CD4-positive, alpha-beta T cell (primary cell): Measurements from ENCODE around the gene CDH22. TPM values are rescaled to one million over a fixed set of nuclear protein-coding genes. Genes with fewer than 3 reads are reported as not detected.

Experiments
- ATAC-seq: fragments of 200-7000 bp; cut with Tn5 transposase; one replicate; pipeline ENCODE4 v1.10.0; 2022; ENCODE audit warnings: mild to moderate bottlenecking; ENCODE audit not compliant: poor library complexity
- CTCF ChIA-PET: fragments of 350-600 bp; sonication (Branson Sonifier 250); formaldehyde crosslinking; loops from one replicate; lab custom pipeline; 2021; ENCODE audit warnings: antibody characterized with exemption, inconsistent platforms; lab: Charles Lee
- POLR2A ChIA-PET: fragments of 350-600 bp; sonication (Branson Sonifier 250); formaldehyde crosslinking; loops from one replicate; lab custom pipeline; 2021; ENCODE audit warnings: antibody characterized with exemption, inconsistent platforms; lab: Charles Lee
- DNase-seq, 14 experiments: peaks; one replicate each; pipeline ENCODE4 v3.0.0-alpha.2; 2013 to 2020; ENCODE audit warnings: mixed read lengths in 2 of 14
- H3K27ac ChIP-seq, 2 donors: one replicate each; pipeline versions ENCODE4 v1.5.1 to v1.7.0; 2013; ENCODE audit warnings: low read length in 2 of 2, low read depth in 1 of 2, mild to moderate bottlenecking in 1 of 2
- H3K27me3 ChIP-seq, 2 experiments: 1 replicate in 1 of 2; 2 replicates in 1 of 2; pipeline versions ENCODE4 v1.6.1 to v1.7.0; 2013; ENCODE audit warnings: low read length in 2 of 2, control low read depth in 1 of 2, mild to moderate bottlenecking in 1 of 2, moderate library complexity in 1 of 2; ENCODE audit not compliant: insufficient read depth in 2 of 2, control insufficient read depth in 1 of 2
- H3K36me3 ChIP-seq: one replicate; pipeline ENCODE4 v1.6.1; 2013; ENCODE audit warnings: low read length, control low read depth; ENCODE audit not compliant: insufficient read depth
- H3K4me1 ChIP-seq: one replicate; pipeline ENCODE4 v1.6.1; 2013; ENCODE audit warnings: low read length, control low read depth; ENCODE audit not compliant: insufficient read depth
- H3K4me3 ChIP-seq: one replicate; pipeline ENCODE4 v1.5.1; 2013; ENCODE audit warnings: mild to moderate bottlenecking, low read length, moderate library complexity
- H3K9me3 ChIP-seq, 2 experiments: 1 replicate in 1 of 2; 2 replicates in 1 of 2; pipeline versions ENCODE4 v1.6.1 to v1.7.0; 2013; ENCODE audit warnings: low read length in 2 of 2, mild to moderate bottlenecking in 2 of 2, control low read depth in 1 of 2, moderate library complexity in 1 of 2; ENCODE audit not compliant: control insufficient read depth in 1 of 2, insufficient read depth in 1 of 2
- H3K27ac Mint-ChIP-seq: one replicate; pipeline ENCODE4 v1.8.0; 2020; ENCODE audit warnings: mixed read lengths
- H3K27me3 Mint-ChIP-seq: one replicate; pipeline ENCODE4 v1.8.0; 2021; ENCODE audit warnings: mixed read lengths
- H3K36me3 Mint-ChIP-seq: one replicate; pipeline ENCODE4 v1.8.0; 2021; ENCODE audit warnings: low read depth, mixed read lengths
- H3K4me1 Mint-ChIP-seq: one replicate; pipeline ENCODE4 v1.8.0; 2021; ENCODE audit warnings: low read depth, mixed read lengths
- H3K4me3 Mint-ChIP-seq: one replicate; pipeline ENCODE4 v1.8.0; 2020; ENCODE audit warnings: mild to moderate bottlenecking, mixed read lengths
- H3K9me3 Mint-ChIP-seq: one replicate; pipeline ENCODE4 v1.8.0; 2020; ENCODE audit warnings: mixed read lengths
- intact Hi-C, 2 experiments: fragments of 100-400 bp; cut with DNase I in 1 of 2; cut with micrococcal nuclease in 1 of 2; formaldehyde crosslinking; loops; one replicate each; pipeline versions ENCODE4 v1.15.1 to v1.9.0; 2023 to 2025; cut with DNase I, micrococcal nuclease
- total RNA-seq, 174 experiments: library from RNA in 2 of 174; stranded (reverse) in 2 of 174; gene quantifications; one replicate each; pipeline ENCODE4 v1.2.3 and lab custom pipeline; 2021 to 2026
- TF ChIP-seq, protein P1 (sequence below): fragments of 200-600 bp; IDR thresholded peaks from one replicate; pipeline ENCODE4 v1.8.0; 2022; ENCODE audit warnings: antibody characterized with exemption, mild to moderate bottlenecking

The CDH22 gene
- total RNA-seq, 2 experiments from 2014 or later = not detected

DNA sequence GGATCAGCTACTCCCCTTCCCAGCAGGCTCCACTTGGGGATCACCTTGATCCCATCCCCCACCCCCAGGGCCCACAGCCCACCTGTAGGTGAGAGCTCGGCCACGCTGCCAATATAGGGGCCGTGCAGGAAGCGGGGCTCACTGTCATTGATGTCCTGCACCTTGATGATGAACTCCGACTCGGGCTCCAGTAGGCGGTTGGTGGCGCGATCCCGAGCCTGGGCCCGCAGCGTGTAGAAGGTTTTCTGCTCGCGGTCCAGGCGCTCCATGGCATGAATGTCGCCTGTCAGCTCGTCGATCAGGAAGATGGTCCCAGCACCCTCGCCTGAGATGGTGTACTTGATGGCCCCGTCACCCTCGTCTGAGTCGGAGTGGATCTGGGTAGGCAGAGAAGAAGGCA is 67.4 kb downstream of the CDH22 start:
- Histone ChIP-seq H3K4me1 (no peaks in the 10 kb centered on the region), H3K27ac (no peak overlapping the region), H3K4me3 (no peak overlapping the region), H3K36me3 (no peaks in the 10 kb centered on the region), H3K9me3 (no peaks in the 10 kb centered on the region), H3K27me3 (peaks cover 14 to 21% of the 10 kb centered on the region in 2 experiments)
- intact Hi-C loops = no loop called here
- no peaks in the 10 kb centered on the region for H3K9me3 Mint-ChIP-seq
- H3K27ac Mint-ChIP-seq = no peak overlapping the region
- peaks cover 40% of the 10 kb centered on the region for H3K27me3 Mint-ChIP-seq
- no peaks in the 10 kb centered on the region for H3K36me3 Mint-ChIP-seq
- ChIA-PET CTCF (no interaction called here), POLR2A (no interaction called here)
- ATAC-seq = no peak
- H3K4me1 Mint-ChIP-seq = no peaks in the 10 kb centered on the region
- H3K4me3 Mint-ChIP-seq = no peak overlapping the region
- no peak for DNase-seq
- TF ChIP-seq, protein P1, sequence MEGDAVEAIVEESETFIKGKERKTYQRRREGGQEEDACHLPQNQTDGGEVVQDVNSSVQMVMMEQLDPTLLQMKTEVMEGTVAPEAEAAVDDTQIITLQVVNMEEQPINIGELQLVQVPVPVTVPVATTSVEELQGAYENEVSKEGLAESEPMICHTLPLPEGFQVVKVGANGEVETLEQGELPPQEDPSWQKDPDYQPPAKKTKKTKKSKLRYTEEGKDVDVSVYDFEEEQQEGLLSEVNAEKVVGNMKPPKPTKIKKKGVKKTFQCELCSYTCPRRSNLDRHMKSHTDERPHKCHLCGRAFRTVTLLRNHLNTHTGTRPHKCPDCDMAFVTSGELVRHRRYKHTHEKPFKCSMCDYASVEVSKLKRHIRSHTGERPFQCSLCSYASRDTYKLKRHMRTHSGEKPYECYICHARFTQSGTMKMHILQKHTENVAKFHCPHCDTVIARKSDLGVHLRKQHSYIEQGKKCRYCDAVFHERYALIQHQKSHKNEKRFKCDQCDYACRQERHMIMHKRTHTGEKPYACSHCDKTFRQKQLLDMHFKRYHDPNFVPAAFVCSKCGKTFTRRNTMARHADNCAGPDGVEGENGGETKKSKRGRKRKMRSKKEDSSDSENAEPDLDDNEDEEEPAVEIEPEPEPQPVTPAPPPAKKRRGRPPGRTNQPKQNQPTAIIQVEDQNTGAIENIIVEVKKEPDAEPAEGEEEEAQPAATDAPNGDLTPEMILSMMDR = no peak

DNA sequence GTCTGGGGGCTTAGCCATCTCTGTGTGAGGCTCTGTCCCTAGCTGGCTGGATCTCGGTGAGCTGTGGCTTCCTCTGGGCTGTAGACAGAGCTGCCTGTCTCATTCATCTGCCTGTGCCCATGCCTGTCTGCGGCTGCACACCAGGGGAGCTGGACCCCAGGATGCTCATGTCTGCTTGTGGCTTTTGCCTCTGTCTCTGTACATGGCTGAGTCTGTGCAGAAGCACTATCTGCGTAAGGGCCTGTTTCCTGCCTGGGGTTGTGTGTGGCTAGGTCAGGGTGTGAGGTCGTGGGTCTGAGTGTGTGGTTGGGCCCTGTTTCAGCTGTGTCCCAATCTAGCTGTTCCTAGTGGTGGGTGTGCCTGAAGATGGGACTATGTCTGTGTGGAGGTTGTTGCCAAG is 68.2 kb downstream of the CDH22 start:
- H3K27ac ChIP-seq = no peak overlapping the region
- CTCF ChIA-PET = no interaction called here
- no peak overlapping the region for H3K4me3 ChIP-seq
- H3K4me1 Mint-ChIP-seq = no peaks in the 10 kb centered on the region
- ATAC-seq (no peak), DNase-seq (no peak)
- no peaks in the 10 kb centered on the region for H3K9me3 Mint-ChIP-seq
- TF ChIP-seq, protein P1 = no peak
- H3K9me3 ChIP-seq = no peaks in the 10 kb centered on the region
- POLR2A ChIA-PET = no interaction called here
- peaks cover 32% of the 10 kb centered on the region for H3K27me3 Mint-ChIP-seq
- intact Hi-C loops = no loop called here
- no peaks in the 10 kb centered on the region for H3K4me1 ChIP-seq
- no peaks in the 10 kb centered on the region for H3K36me3 ChIP-seq
- H3K36me3 Mint-ChIP-seq = no peaks in the 10 kb centered on the region
- no peak overlapping the region for H3K27ac Mint-ChIP-seq
- H3K4me3 Mint-ChIP-seq = no peak overlapping the region
- H3K27me3 ChIP-seq = peaks cover 6 to 14% of the 10 kb centered on the region in 2 experiments

DNA sequence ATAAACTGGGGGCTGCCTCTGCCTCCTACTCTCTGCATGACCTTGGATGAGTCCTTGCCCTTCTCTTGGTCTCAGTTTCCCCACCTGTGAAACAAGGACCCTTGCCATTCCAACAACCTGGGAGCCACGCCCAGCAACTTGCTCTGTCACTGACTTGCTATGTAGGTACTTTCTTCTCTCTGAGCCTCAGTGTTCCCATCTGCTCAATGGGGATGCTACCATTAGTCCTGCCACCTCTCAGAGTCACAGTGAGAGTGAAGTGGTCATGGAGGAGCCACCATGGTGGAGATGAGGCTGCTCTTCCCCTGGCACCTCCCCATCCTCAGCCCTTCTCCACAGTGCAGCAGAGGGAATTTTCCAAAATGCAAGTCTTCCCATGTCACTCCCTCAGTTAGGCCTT is 70.6 kb downstream of the CDH22 start:
- Mint-ChIP-seq H3K36me3 (no peaks in the 10 kb centered on the region), H3K4me1 (no peaks in the 10 kb centered on the region), H3K4me3 (no peak overlapping the region), H3K27me3 (peaks cover 34% of the 10 kb centered on the region), H3K27ac (no peak overlapping the region), H3K9me3 (no peaks in the 10 kb centered on the region)
- Histone ChIP-seq H3K4me3 (no peak overlapping the region), H3K36me3 (no peaks in the 10 kb centered on the region), H3K27me3 (peaks cover 6 to 14% of the 10 kb centered on the region in 2 experiments), H3K4me1 (no peaks in the 10 kb centered on the region), H3K9me3 (no peaks in the 10 kb centered on the region), H3K27ac (no peak overlapping the region)
- TF ChIP-seq, protein P1 = no peak
- POLR2A ChIA-PET = no interaction called here
- DNase-seq (no peak), ATAC-seq (no peak)
- intact Hi-C loops = no loop called here
- CTCF ChIA-PET = no interaction called here
